Esophagus muscularis mucosa (tissue), 2 donors: Measurements from ENCODE around the gene ANAPC7.

Experiments
- EP300 ChIP-seq: sonication (generic); formaldehyde crosslinking; IDR thresholded peaks from one replicate; pipeline ENCODE4 v1.6.1; 2017; ENCODE audit warnings: antibody characterized with exemption
- POLR2A ChIP-seq: fragments of 450-650 bp; IDR thresholded peaks from one replicate; pipeline ENCODE4 v1.6.1; 2017; ENCODE audit warnings: antibody characterized with exemption, moderate library complexity, mild to moderate bottlenecking, low read depth

DNA sequence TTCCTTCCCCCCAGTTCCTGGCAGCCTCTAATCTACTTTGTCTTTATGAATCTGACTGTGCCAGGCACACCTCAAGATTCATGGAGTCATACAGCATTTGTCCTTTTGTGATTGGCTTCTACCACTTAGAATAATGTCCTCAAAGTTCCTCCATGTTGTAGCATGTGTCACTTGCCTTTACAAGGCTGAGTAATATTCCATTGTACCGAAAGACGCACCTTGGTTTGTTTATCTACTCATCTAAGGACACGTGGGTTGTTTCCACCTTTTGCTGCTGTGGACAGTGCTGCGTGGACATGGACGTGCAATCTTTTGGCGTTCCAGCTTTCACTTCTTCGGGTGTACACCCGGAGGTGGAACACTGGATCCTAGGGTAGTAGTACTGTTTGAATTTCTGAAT lies 33.5 kb downstream of the ANAPC7 start:
- TF ChIP-seq POLR2A (no peak), EP300 (no peak)
